Measurements from ENCODE around the gene B3GNT5. TPM values are rescaled to one million over a fixed set of nuclear protein-coding genes. Genes with fewer than 3 reads are reported as not detected.

Gene B3GNT5
- total RNA-seq, 4 donors from 2014 or later: 3.6 to 23.1 (median 9.3) TPM

GRCh38 chr3:183253528-183254486 lies 754 bp downstream of the B3GNT5 start:
- TF ChIP-seq CTCF (IDR thresholded peaks at IDR 0.05): peak in 2 of 4 experiments; percentile 8 to 25
- peak in 1 of 2 donors; percentile 29 for TF ChIP-seq POLR2A (IDR thresholded peaks at IDR 0.05)
- Histone ChIP-seq H3K9me3 (no peaks in the 10 kb centered on the region), H3K27ac (peak overlapping the region; percentile 84 to 97), H3K4me1 (no peaks in the 10 kb centered on the region), H3K4me3 (peak overlapping the region; percentile 52 to 98), H3K27me3 (no peaks in the 10 kb centered on the region), H3K36me3 (no peaks in the 10 kb centered on the region)
- DNase-seq: peak; percentile 80 to 83
- intact Hi-C loops (cut with DNase I; ENCODE audit: low total_unique reads): no loop called here

- peak in 1 of 2 donors; percentile 27 for DNase-seq
- no peaks in the 10 kb centered on the region for H3K27me3 ChIP-seq
- peak overlapping the region; percentile 84 to 97 for H3K27ac ChIP-seq
- no peaks in the 10 kb centered on the region for H3K4me1 ChIP-seq
- no peaks in the 10 kb centered on the region for H3K9me3 ChIP-seq
- peak overlapping the region; percentile 52 to 98 for H3K4me3 ChIP-seq
- H3K36me3 ChIP-seq: no peaks in the 10 kb centered on the region
- TF ChIP-seq POLR2A (IDR thresholded peaks at IDR 0.05) (no peak), CTCF (IDR thresholded peaks at IDR 0.05) (no peak)
- intact Hi-C loops (cut with DNase I; ENCODE audit: low total_unique reads): no loop called here
Measured at GRCh38 chr3:183254487-183255347, 1.7 kb downstream of the B3GNT5 start.

GRCh38 chr3:183255348-183255730 lies 2.3 kb downstream of the B3GNT5 start:
- H3K4me3 ChIP-seq: no peak overlapping the region
- TF ChIP-seq CTCF (IDR thresholded peaks at IDR 0.05) (no peak), POLR2A (IDR thresholded peaks at IDR 0.05) (no peak)
- DNase-seq: no peak
- no peaks in the 10 kb centered on the region for H3K4me1 ChIP-seq
- H3K27me3 ChIP-seq: no peaks in the 10 kb centered on the region
- no peaks in the 10 kb centered on the region for H3K36me3 ChIP-seq
- H3K27ac ChIP-seq: peak overlapping the region; percentile 42 to 84
- no peaks in the 10 kb centered on the region for H3K9me3 ChIP-seq
- intact Hi-C loops (cut with DNase I; ENCODE audit: low total_unique reads): no loop called here

GRCh38 chr3:183259087-183259486 lies 6.0 kb downstream of the B3GNT5 start:
- Histone ChIP-seq H3K4me1 (no peaks in the 10 kb centered on the region), H3K9me3 (no peaks in the 10 kb centered on the region), H3K27ac (no peak overlapping the region), H3K36me3 (no peaks in the 10 kb centered on the region), H3K27me3 (no peaks in the 10 kb centered on the region), H3K4me3 (no peak overlapping the region)
- intact Hi-C loops (cut with DNase I; ENCODE audit: low total_unique reads): no loop called here
- TF ChIP-seq POLR2A (IDR thresholded peaks at IDR 0.05) (no peak), CTCF (IDR thresholded peaks at IDR 0.05) (no peak)
- DNase-seq: no peak

Data from uterus (tissue), 4 donors.